ENCODE measurements around the gene SLC24A1. TPM values are rescaled to one million over a fixed set of nuclear protein-coding genes. Genes with fewer than 3 reads are reported as not detected.
A peak's percentile ranks its signal among the peaks of the same experiment; 100 is the strongest.

The SLC24A1 gene
- total RNA-seq, 3 donors from 2014 or later (not counting 1 experiment from before 2014, with no cell fraction given) = 6.9 to 12.5 (median 7.8) TPM

DNA sequence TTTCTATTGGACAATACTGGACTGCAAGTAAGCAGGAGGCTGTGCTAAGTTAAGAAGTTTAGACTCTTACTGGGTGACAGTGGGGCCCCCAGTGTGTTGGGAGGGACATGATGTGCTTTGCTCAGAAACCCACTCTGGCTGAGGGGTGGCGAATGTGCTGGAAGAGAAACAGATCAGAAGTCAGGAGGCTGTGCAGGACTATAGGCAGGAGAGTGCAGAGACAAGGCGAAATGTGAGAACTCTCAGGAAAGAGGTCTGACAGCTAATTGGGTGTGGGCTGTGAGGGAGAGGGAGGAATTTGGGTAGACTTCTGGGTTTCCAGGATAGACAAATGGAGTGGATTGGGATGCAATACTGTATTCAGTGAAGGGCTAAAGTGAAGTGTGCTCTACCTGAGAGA is 12.0 kb downstream of the SLC24A1 start:
- no peak overlapping the region for H3K27ac ChIP-seq (ENCODE audit: low read length)
- ATAC-seq (no peak), DNase-seq (no peak)
- no peaks in the 10 kb centered on the region for H3K9me3 ChIP-seq (ENCODE audit: control insufficient read depth, insufficient read depth, low read length)
- intact Hi-C loops (cut with micrococcal nuclease) = no loop called here
- Mint-ChIP-seq H3K4me1 (peaks cover 5 to 15% of the 10 kb centered on the region in 2 donors), H3K36me3 (no peaks in the 10 kb centered on the region), H3K9me3 (no peaks in the 10 kb centered on the region), H3K27ac (no peak overlapping the region), H3K27me3 (ENCODE audit: low read depth in 2 of 2) (no peaks in the 10 kb centered on the region), H3K4me3 (no peak overlapping the region)
- WGBS (ENCODE audit: insufficient coverage) = 96% methylated on average over 2 of the region's 2 CpGs
- H3K27me3 ChIP-seq (ENCODE audit: control insufficient read depth, insufficient read depth, low read length) = no peaks in the 10 kb centered on the region
- no peaks in the 10 kb centered on the region for H3K36me3 ChIP-seq (ENCODE audit: control insufficient read depth, insufficient read depth, low read length)
- H3K4me3 ChIP-seq (ENCODE audit: low read length) = no peak overlapping the region
- H3K4me1 ChIP-seq (ENCODE audit: control insufficient read depth, insufficient read depth, low read length) = no peaks in the 10 kb centered on the region
- no peak for TF ChIP-seq CTCF (IDR thresholded peaks at IDR 0.05)

- ATAC-seq (no peak), DNase-seq (no peak)
- no peak for TF ChIP-seq CTCF (IDR thresholded peaks at IDR 0.05)
- Histone ChIP-seq H3K36me3 (ENCODE audit: control insufficient read depth, insufficient read depth, low read length) (no peaks in the 10 kb centered on the region), H3K27me3 (ENCODE audit: control insufficient read depth, insufficient read depth, low read length) (no peaks in the 10 kb centered on the region), H3K4me3 (ENCODE audit: low read length) (no peak overlapping the region), H3K4me1 (ENCODE audit: control insufficient read depth, insufficient read depth, low read length) (no peaks in the 10 kb centered on the region), H3K9me3 (ENCODE audit: control insufficient read depth, insufficient read depth, low read length) (no peaks in the 10 kb centered on the region), H3K27ac (ENCODE audit: low read length) (no peak overlapping the region)
- Mint-ChIP-seq H3K27ac (no peak overlapping the region), H3K4me1 (peaks cover 6 to 17% of the 10 kb centered on the region in 2 donors), H3K36me3 (no peaks in the 10 kb centered on the region), H3K4me3 (no peak overlapping the region), H3K27me3 (ENCODE audit: low read depth in 2 of 2) (no peaks in the 10 kb centered on the region), H3K9me3 (no peaks in the 10 kb centered on the region)
- intact Hi-C loops (cut with micrococcal nuclease) = no loop called here
- WGBS (ENCODE audit: insufficient coverage) = no CpG with 5 or more reads among the region's 1 CpG
These were observed 12.6 kb downstream of the SLC24A1 start for GRCh38 chr15:65634356-65634755.

DNA sequence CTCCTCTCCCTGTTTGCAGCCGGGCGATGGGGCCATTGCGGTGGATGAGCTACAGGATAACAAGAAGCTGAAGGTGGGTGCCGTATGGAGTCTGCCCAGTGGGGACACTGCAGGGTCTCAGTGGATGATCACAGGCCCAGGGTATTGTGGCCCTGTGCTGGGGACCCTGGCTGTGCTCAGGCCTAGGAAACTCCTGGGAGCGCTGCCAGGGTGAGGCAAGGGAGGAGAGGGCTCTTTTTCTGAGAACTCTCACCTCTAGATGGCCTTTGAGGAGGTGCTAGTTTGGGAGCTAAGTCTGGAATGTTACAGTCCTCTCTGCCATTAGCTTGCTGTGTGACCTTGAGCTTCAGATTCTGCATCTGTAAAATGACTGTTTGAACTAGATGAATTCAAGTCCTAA is 16.4 kb downstream of the SLC24A1 start:
- Histone ChIP-seq H3K27me3 (ENCODE audit: control insufficient read depth, insufficient read depth, low read length) (no peaks in the 10 kb centered on the region), H3K4me3 (ENCODE audit: low read length) (no peak overlapping the region), H3K27ac (ENCODE audit: low read length) (no peak overlapping the region), H3K9me3 (ENCODE audit: control insufficient read depth, insufficient read depth, low read length) (no peaks in the 10 kb centered on the region), H3K4me1 (ENCODE audit: control insufficient read depth, insufficient read depth, low read length) (no peaks in the 10 kb centered on the region), H3K36me3 (ENCODE audit: control insufficient read depth, insufficient read depth, low read length) (no peaks in the 10 kb centered on the region)
- no peaks in the 10 kb centered on the region for H3K27me3 Mint-ChIP-seq (ENCODE audit: low read depth in 2 of 2)
- H3K27ac Mint-ChIP-seq = no peak overlapping the region
- ATAC-seq (no peak), DNase-seq (no peak)
- 92% methylated on average over 5 of the region's 5 CpGs for WGBS (ENCODE audit: insufficient coverage)
- H3K4me1 Mint-ChIP-seq = peaks cover 6 to 11% of the 10 kb centered on the region in 2 donors
- intact Hi-C loops (cut with micrococcal nuclease) = loop anchor here (1.0 to 2.0 kb wide), 2 partner anchors 218 to 649 kb away; no protein-coding TSS in a partner anchor
- no peaks in the 10 kb centered on the region for H3K9me3 Mint-ChIP-seq
- TF ChIP-seq CTCF (IDR thresholded peaks at IDR 0.05) = no peak
- H3K4me3 Mint-ChIP-seq = no peak overlapping the region
- no peaks in the 10 kb centered on the region for H3K36me3 Mint-ChIP-seq

GRCh38 chr15:65638681-65639089 is 16.9 kb downstream of the SLC24A1 start:
- ATAC-seq = peak; percentile 81 to 91 (median 89)
- no peaks in the 10 kb centered on the region for H3K27me3 ChIP-seq (ENCODE audit: control insufficient read depth, insufficient read depth, low read length)
- peak in 1 of 2 donors; percentile 86 for DNase-seq
- Mint-ChIP-seq H3K27ac (no peak overlapping the region), H3K4me1 (peaks cover 6 to 11% of the 10 kb centered on the region in 2 donors), H3K27me3 (ENCODE audit: low read depth in 2 of 2) (no peaks in the 10 kb centered on the region), H3K9me3 (no peaks in the 10 kb centered on the region), H3K36me3 (no peaks in the 10 kb centered on the region), H3K4me3 (no peak overlapping the region)
- H3K4me3 ChIP-seq (ENCODE audit: low read length) = no peak overlapping the region
- H3K36me3 ChIP-seq (ENCODE audit: control insufficient read depth, insufficient read depth, low read length) = no peaks in the 10 kb centered on the region
- peak; percentile 83 for TF ChIP-seq CTCF (IDR thresholded peaks at IDR 0.05)
- H3K27ac ChIP-seq (ENCODE audit: low read length) = no peak overlapping the region
- H3K9me3 ChIP-seq (ENCODE audit: control insufficient read depth, insufficient read depth, low read length) = no peaks in the 10 kb centered on the region
- no peaks in the 10 kb centered on the region for H3K4me1 ChIP-seq (ENCODE audit: control insufficient read depth, insufficient read depth, low read length)
- intact Hi-C loops (cut with micrococcal nuclease) = loop anchor here (1.0 to 2.0 kb wide), 2 partner anchors 218 to 648 kb away; no protein-coding TSS in a partner anchor
- WGBS (ENCODE audit: insufficient coverage) = 5% methylated on average over 2 of the region's 3 CpGs

Data from natural killer cell (primary cell).